ENCODE measurements around the gene NFIX.

GRCh38 chr19:13043285-13043684 lies 48.0 kb downstream of the NFIX start:
- TF ChIP-seq CTCF (conservative IDR thresholded peaks at IDR 0.05), result no peak
- TF ChIP-seq ZFX (IDR thresholded peaks at IDR 0.05), result no peak

Data from C4-2B (cell line).